Endothelial cell of umbilical vein (primary cell): Measurements from ENCODE around the gene SLC25A41. TPM values are rescaled to one million over a fixed set of nuclear protein-coding genes. Genes with fewer than 3 reads are reported as not detected.

Source experiments
- BruUV-seq: library from RNA; stranded (reverse); fragments of 400-500 nt; replicated peaks from 2 replicates; lab custom pipeline; 2021; lab: Mats Ljungman, UMichigan
- CTCF ChIA-PET: fragments of 300-600, 350-600 bp; sonication (Branson Sonifier 250); formaldehyde crosslinking; loops from one replicate; lab custom pipeline; 2021; ENCODE audit warnings: antibody characterized with exemption, inconsistent platforms; lab: Charles Lee
- POLR2A ChIA-PET: fragments of 300-600, 350-600 bp; sonication (Branson Sonifier 250); formaldehyde crosslinking; loops from one replicate; lab custom pipeline; 2021; ENCODE audit warnings: antibody characterized with exemption, inconsistent platforms; lab: Charles Lee
- DNase-seq: peaks from one replicate; pipeline ENCODE4 v3.0.0-alpha.2; 2011; ENCODE audit warnings: low read depth, low spot score
- FAIRE-seq: peaks from 2 replicates; lab custom pipeline; 2011; peaks lifted over from hg19 to GRCh38; lab: Jason Lieb, UNC
- H2AFZ ChIP-seq: 2 replicates; pipeline ENCODE4 v1.6.0; 2012; ENCODE audit warnings: low read depth, low read length, control low read depth, inconsistent platforms
- H3K27ac ChIP-seq: 2 replicates; pipeline ENCODE4 v1.5.1; 2011; ENCODE audit warnings: low read depth, mild to moderate bottlenecking, control low read depth, low read length, moderate library complexity; ENCODE audit not compliant: insufficient read depth
- H3K27me3 ChIP-seq, 2 experiments: 2 replicates each; pipeline versions ENCODE4 v1.6.0 to v1.6.1; 2011; ENCODE audit warnings: low read length in 2 of 2, mixed read lengths in 1 of 2; ENCODE audit not compliant: control insufficient read depth in 2 of 2, insufficient read depth in 2 of 2
- H3K36me3 ChIP-seq, 2 experiments: 2 replicates in 1 of 2; 3 replicates in 1 of 2; pipeline ENCODE4 v1.5.1; 2011; ENCODE audit warnings: low read length in 2 of 2, mild to moderate bottlenecking in 1 of 2, moderate library complexity in 1 of 2; ENCODE audit not compliant: control insufficient read depth in 2 of 2, insufficient read depth in 2 of 2; ENCODE audit errors: extremely low read depth in 1 of 2
- H3K4me1 ChIP-seq: 3 replicates; pipeline ENCODE4 v1.5.1; 2011; ENCODE audit warnings: mild to moderate bottlenecking, low read length; ENCODE audit not compliant: control insufficient read depth, insufficient read depth; ENCODE audit errors: extremely low read depth
- H3K4me2 ChIP-seq: 2 replicates; pipeline ENCODE4 v1.6.1; 2011; ENCODE audit warnings: low read length, control low read depth, mixed read lengths; ENCODE audit not compliant: insufficient read depth
- H3K4me3 ChIP-seq, 3 experiments: fragments of 200-600 bp in 1 of 3; sonication (generic), shearing (Covaris generic) in 1 of 3; replicated peaks in 1 of 3; 2 replicates each; pipeline ENCODE4 v1.5.1; 2011 to 2016; ENCODE audit warnings: control low read depth in 3 of 3, low read length in 3 of 3, mild to moderate bottlenecking in 2 of 3, inconsistent platforms in 1 of 3, low read depth in 1 of 3, moderate library complexity in 1 of 3; ENCODE audit not compliant: insufficient read depth in 1 of 3
- H3K79me2 ChIP-seq: 2 replicates; pipeline ENCODE4 v1.6.0; 2012; ENCODE audit warnings: low read length, inconsistent platforms; ENCODE audit not compliant: control insufficient read depth, insufficient read depth
- H3K9ac ChIP-seq: replicated peaks from 2 replicates; pipeline ENCODE3; 2011; ENCODE audit warnings: low read length, control low read depth; ENCODE audit not compliant: insufficient read depth; ENCODE audit errors: extremely low read depth
- H3K9me1 ChIP-seq: replicated peaks from 3 replicates; pipeline ENCODE4 v1.6.0; 2011; ENCODE audit warnings: mild to moderate bottlenecking, low read length; ENCODE audit not compliant: control insufficient read depth, insufficient read depth; ENCODE audit errors: extremely low read depth
- H3K9me3 ChIP-seq: replicated peaks from 2 replicates; pipeline ENCODE4 v1.5.1; 2012; ENCODE audit warnings: low read length, inconsistent platforms; ENCODE audit not compliant: control insufficient read depth, insufficient read depth
- H4K20me1 ChIP-seq: replicated peaks from 2 replicates; pipeline ENCODE3; 2011; ENCODE audit warnings: mild to moderate bottlenecking, low read length; ENCODE audit not compliant: control insufficient read depth, insufficient read depth; ENCODE audit errors: extremely low read depth
- CTCF ChIP-seq, 2 donors: IDR thresholded peaks; 1 replicate in 1 of 2; 2 replicates in 1 of 2; pipeline ENCODE4 v1.5.1; 2011; ENCODE audit warnings: low read length in 2 of 2, mild to moderate bottlenecking in 2 of 2, moderate library complexity in 2 of 2, control low read depth in 1 of 2, inconsistent platforms in 1 of 2, low read depth in 1 of 2; ENCODE audit not compliant: insufficient read depth in 1 of 2; ENCODE audit errors: extremely low read depth in 1 of 2
- EZH2 ChIP-seq: IDR thresholded peaks from 2 replicates; pipeline ENCODE4 v1.6.1; 2012; ENCODE audit warnings: borderline replicate concordance, low read depth, mild to moderate bottlenecking, moderate library complexity, low read length, inconsistent platforms; ENCODE audit not compliant: severe bottlenecking
- FOS ChIP-seq: IDR thresholded peaks from 2 replicates; pipeline ENCODE4 v1.6.1; 2011; ENCODE audit warnings: mild to moderate bottlenecking, low read length, moderate library complexity, borderline replicate concordance; ENCODE audit not compliant: insufficient read depth
- GATA2 ChIP-seq: IDR thresholded peaks from 2 replicates; pipeline ENCODE4 v1.7.0; 2011; ENCODE audit warnings: low read depth, mild to moderate bottlenecking, moderate library complexity, mixed read lengths, low read length; ENCODE audit not compliant: insufficient read length, insufficient read depth
- JUN ChIP-seq: IDR thresholded peaks from 2 replicates; pipeline ENCODE4 v1.6.1; 2011; ENCODE audit warnings: borderline replicate concordance, low read depth; ENCODE audit not compliant: insufficient read length, insufficient read depth
- MAX ChIP-seq: IDR thresholded peaks from 2 replicates; pipeline ENCODE4 v1.6.1; 2011; ENCODE audit not compliant: insufficient read depth, insufficient read length
- MYC ChIP-seq: IDR thresholded peaks from one replicate; pipeline ENCODE4 v1.6.1; 2011; ENCODE audit warnings: mild to moderate bottlenecking, low read depth, low read length
- POLR2A ChIP-seq: IDR thresholded peaks from 2 replicates; pipeline ENCODE4 v1.6.1; 2012; ENCODE audit warnings: low read depth, mild to moderate bottlenecking, control low read depth, low read length
- POLR2AphosphoS5 ChIP-seq: IDR thresholded peaks from 2 replicates; pipeline ENCODE4 v1.6.1; 2012; ENCODE audit warnings: low read depth, mild to moderate bottlenecking, control low read depth, low read length, moderate library complexity; ENCODE audit not compliant: insufficient read depth
- dilution Hi-C: fragments of 300-500 bp; cut with MboI; formaldehyde crosslinking; loops from one replicate; pipeline ENCODE4 v1.15.0; 2019; ENCODE audit warnings: low sequenced_read_pairs; ENCODE audit not compliant: extremely low pct_ligation_motif_present
- intact Hi-C: fragments of 100-400 bp; cut with micrococcal nuclease; formaldehyde crosslinking; loops from one replicate; pipeline ENCODE4 v1.10.0; 2022
- polyA plus RNA-seq, 4 experiments: library from polyadenylated mRNA; depleted of rRNA in 3 of 4; stranded (reverse) in 3 of 4; unstranded in 1 of 4; fragments of >200 nt; gene quantifications; 2 replicates each; pipeline versions ENCODE4 v1.2.1 to v1.2.3, GENCODE V29; 2011 to 2012; ENCODE audit warnings: missing spikeins in 1 of 4
- total RNA-seq: library from RNA; stranded (reverse); gene quantifications from 2 replicates; pipeline ENCODE4 v1.2.3, GENCODE V29; 2021

Gene SLC25A41
- total and polyA plus RNA-seq, 2 donors (not counting 3 experiments of a cell fraction or from before 2014, with no cell fraction given), result 0.21 TPM; not detected in 1

- Histone ChIP-seq H3K4me1 (no peaks in the 10 kb centered on the region), H3K79me2 (no peaks in the 10 kb centered on the region), H3K4me2 (no peak overlapping the region), H4K20me1 (no peaks in the 10 kb centered on the region), H3K27me3 (peaks cover 8 to 16% of the 10 kb centered on the region in 2 experiments), H3K4me3 (no peak overlapping the region), H3K9me1 (no peaks in the 10 kb centered on the region), H3K36me3 (no peaks in the 10 kb centered on the region), H2AFZ (no peak overlapping the region), H3K9ac (no peak overlapping the region), H3K27ac (no peak overlapping the region), H3K9me3 (no peaks in the 10 kb centered on the region)
- FAIRE-seq (no peak), DNase-seq (no peak)
- dilution Hi-C loops, result no loop called here
- BruUV-seq, result no TSS peak
- ChIA-PET CTCF (no interaction called here), POLR2A (no interaction called here)
- TF ChIP-seq FOS (no peak), POLR2A (no peak), CTCF (IDR thresholded peaks at IDR 0.05; ENCODE audit: extremely low read depth in 1 of 2, insufficient read depth in 1 of 2, low read depth in 1 of 2, low read length in 2 of 2) (no peak), GATA2 (no peak)
- intact Hi-C loops, result no loop called here
These were observed 33.1 kb upstream of the SLC25A41 start for GRCh38 chr19:6466526-6467248.

GRCh38 chr19:6465663-6466062 is 32.1 kb upstream of the SLC25A41 start:
- ChIA-PET CTCF (no interaction called here), POLR2A (no interaction called here)
- no peak overlapping the region for H3K4me2 ChIP-seq
- H3K4me3 ChIP-seq, result no peak overlapping the region
- peaks cover under 1% of the 10 kb centered on the region for H3K4me1 ChIP-seq
- no TSS peak for BruUV-seq
- TF ChIP-seq FOS, result no peak
- no peak for TF ChIP-seq POLR2AphosphoS5
- TF ChIP-seq MYC, result no peak
- no peak for TF ChIP-seq EZH2
- TF ChIP-seq GATA2, result no peak
- TF ChIP-seq CTCF (IDR thresholded peaks at IDR 0.05; ENCODE audit: extremely low read depth in 1 of 2, insufficient read depth in 1 of 2, low read depth in 1 of 2, low read length in 2 of 2), result no peak
- no peak for TF ChIP-seq JUN
- TF ChIP-seq POLR2A, result no peak
- TF ChIP-seq MAX, result no peak
- no peak for DNase-seq
- no peaks in the 10 kb centered on the region for H4K20me1 ChIP-seq
- peaks cover 8 to 16% of the 10 kb centered on the region in 2 experiments for H3K27me3 ChIP-seq
- dilution Hi-C loops (no loop called here), intact Hi-C loops (no loop called here)
- no peaks in the 10 kb centered on the region for H3K9me3 ChIP-seq
- no peaks in the 10 kb centered on the region for H3K36me3 ChIP-seq
- no peak overlapping the region for H3K27ac ChIP-seq
- no peak overlapping the region for H2AFZ ChIP-seq
- no peak overlapping the region for H3K9ac ChIP-seq
- H3K9me1 ChIP-seq, result no peaks in the 10 kb centered on the region
- no peaks in the 10 kb centered on the region for H3K79me2 ChIP-seq
- FAIRE-seq, result no peak
